Activated naive CD8-positive, alpha-beta T cell treated with anti-CD3 and anti-CD28 coated beads, Interleukin-2, amount 10 ng/mL, durations not matched to agents 7 days and 5 days (primary cell): Measurements from ENCODE around the gene HLA-DOA. TPM values are rescaled to one million over a fixed set of nuclear protein-coding genes. Genes with fewer than 3 reads are reported as not detected.

Source experiments
- ATAC-seq: fragments of 150-1000 bp; cut with Tn5 transposase; one replicate; pipeline ENCODE4 v1.10.0; 2021; ENCODE audit warnings: low read depth, moderate library complexity
- POLR2A ChIA-PET: fragments of 350-600 bp; sonication (Branson Sonifier 250); formaldehyde crosslinking; loops from one replicate; lab custom pipeline; 2021; ENCODE audit warnings: antibody characterized with exemption; lab: Charles Lee
- DNase-seq: peaks from one replicate; pipeline ENCODE4 v3.0.0; 2021
- H3K27ac Mint-ChIP-seq: one replicate; pipeline ENCODE4 v1.8.0; 2022; ENCODE audit warnings: mild to moderate bottlenecking, mixed read lengths
- H3K27me3 Mint-ChIP-seq: one replicate; pipeline ENCODE4 v1.8.0; 2022; ENCODE audit warnings: mild to moderate bottlenecking, moderate library complexity, mixed read lengths
- H3K36me3 Mint-ChIP-seq: one replicate; pipeline ENCODE4 v1.8.0; 2021; ENCODE audit warnings: mild to moderate bottlenecking, mixed read lengths
- H3K4me1 Mint-ChIP-seq: one replicate; pipeline ENCODE4 v1.8.0; 2021; ENCODE audit warnings: mixed read lengths
- H3K4me3 Mint-ChIP-seq: one replicate; pipeline ENCODE4 v1.8.0; 2022; ENCODE audit warnings: mild to moderate bottlenecking, moderate library complexity, mixed read lengths
- H3K9me3 Mint-ChIP-seq: one replicate; pipeline ENCODE4 v1.8.0; 2021; ENCODE audit warnings: mixed read lengths
- total RNA-seq, 2 experiments: library from RNA; stranded (reverse); gene quantifications; one replicate each; pipeline ENCODE4 v1.2.3, GENCODE V29; 2021

The HLA-DOA gene
- total RNA-seq, 2 experiments from 2014 or later, result 7.5 to 8.3 TPM

DNA sequence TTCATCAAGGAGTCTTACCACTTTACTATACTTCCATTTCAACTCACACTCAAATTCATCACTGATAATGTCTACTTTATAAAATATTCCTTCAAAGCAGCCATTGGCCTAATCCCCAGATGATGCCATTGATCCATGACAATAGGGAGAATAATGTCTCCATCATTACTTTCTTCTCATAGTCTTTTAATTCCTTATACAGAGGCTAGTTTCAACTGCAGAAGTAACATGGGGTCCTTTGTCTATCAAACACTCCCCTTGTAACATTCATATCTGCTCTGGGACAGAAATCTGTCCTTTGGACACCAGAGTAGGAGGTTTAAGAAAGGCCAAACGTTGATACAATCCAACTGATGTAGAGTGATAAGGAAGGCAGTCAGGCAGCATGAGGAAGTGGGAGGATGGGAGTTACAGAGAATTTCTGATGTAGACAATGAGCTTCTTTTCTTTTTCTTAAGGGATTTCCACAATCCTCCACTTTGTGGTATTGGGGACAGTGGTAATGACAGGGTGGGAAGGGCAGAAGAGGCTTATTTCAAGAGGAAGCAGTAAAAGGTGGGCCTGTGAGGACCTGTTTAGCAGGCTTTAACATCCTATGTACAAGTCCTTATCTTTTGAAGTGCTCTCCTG, 18.9 kb upstream of the HLA-DOA start:
- Mint-ChIP-seq H3K27ac (no peak overlapping the region), H3K36me3 (peaks cover 6% of the 10 kb centered on the region), H3K4me1 (peaks cover 18% of the 10 kb centered on the region), H3K9me3 (peaks cover 2% of the 10 kb centered on the region), H3K27me3 (peaks cover 36% of the 10 kb centered on the region), H3K4me3 (no peak overlapping the region)
- POLR2A ChIA-PET, result no interaction called here
- no peak for DNase-seq
- no peak for ATAC-seq

DNA sequence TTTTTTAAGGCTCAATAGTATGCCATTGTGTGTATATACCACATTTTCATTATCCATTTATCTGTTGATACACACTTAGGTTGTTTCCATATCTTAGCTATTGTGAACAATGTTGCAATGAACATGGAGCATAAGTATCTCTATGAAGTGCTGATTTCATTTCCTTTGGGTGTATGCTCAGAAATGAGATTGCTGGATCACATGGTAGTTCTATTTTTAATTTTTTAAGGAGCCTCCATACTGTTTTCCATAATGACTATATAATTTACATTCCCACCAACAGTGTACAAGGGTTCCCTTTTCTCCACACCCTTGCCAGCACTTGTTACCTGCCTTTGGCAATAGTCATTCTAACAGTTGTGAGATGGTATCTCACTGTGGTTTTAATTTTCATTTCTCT, 15.1 kb upstream of the HLA-DOA start:
- Mint-ChIP-seq H3K27me3 (peaks cover 11% of the 10 kb centered on the region), H3K27ac (no peak overlapping the region), H3K4me1 (peaks cover 21% of the 10 kb centered on the region), H3K4me3 (no peak overlapping the region), H3K36me3 (peaks cover 6% of the 10 kb centered on the region), H3K9me3 (peaks cover 2% of the 10 kb centered on the region)
- ATAC-seq (no peak), DNase-seq (no peak)
- POLR2A ChIA-PET, result no interaction called here

GRCh38 chr6:33023536-33023935, 14.1 kb upstream of the HLA-DOA start:
- peaks cover 18% of the 10 kb centered on the region for H3K4me1 Mint-ChIP-seq
- H3K27me3 Mint-ChIP-seq, result peaks cover 11% of the 10 kb centered on the region
- no peak overlapping the region for H3K4me3 Mint-ChIP-seq
- ATAC-seq, result no peak
- no peak overlapping the region for H3K27ac Mint-ChIP-seq
- peaks cover 6% of the 10 kb centered on the region for H3K36me3 Mint-ChIP-seq
- DNase-seq, result no peak
- POLR2A ChIA-PET, result no interaction called here
- H3K9me3 Mint-ChIP-seq, result peaks cover 2% of the 10 kb centered on the region

DNA sequence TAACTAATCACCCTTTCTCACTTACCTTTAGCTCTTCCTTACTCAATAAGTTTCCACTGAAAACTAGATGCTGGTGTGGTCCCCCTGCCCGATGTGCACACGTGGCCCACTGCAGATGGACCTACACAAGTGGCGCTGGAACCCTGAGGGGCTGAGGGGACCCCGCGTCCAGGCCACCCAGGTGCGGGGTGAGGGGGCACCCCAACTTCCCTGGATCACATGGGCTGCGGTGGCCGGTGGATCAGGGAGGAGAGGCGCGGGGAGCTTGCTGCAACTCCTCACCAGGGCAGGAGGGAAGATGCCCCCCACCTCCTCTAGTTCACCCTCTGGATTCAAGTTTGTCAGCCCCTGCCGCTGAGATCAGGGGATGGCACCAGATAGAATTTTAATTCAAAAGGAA, 12.5 kb upstream of the HLA-DOA start:
- Mint-ChIP-seq H3K27me3 (peaks cover 16% of the 10 kb centered on the region), H3K36me3 (peaks cover 3% of the 10 kb centered on the region), H3K4me1 (peaks cover 12% of the 10 kb centered on the region), H3K4me3 (no peak overlapping the region), H3K9me3 (peaks cover 2% of the 10 kb centered on the region), H3K27ac (no peak overlapping the region)
- DNase-seq, result no peak
- ATAC-seq, result no peak
- POLR2A ChIA-PET, result no interaction called here

- DNase-seq, result no peak
- H3K9me3 Mint-ChIP-seq, result no peaks in the 10 kb centered on the region
- no peaks in the 10 kb centered on the region for H3K36me3 Mint-ChIP-seq
- H3K4me1 Mint-ChIP-seq, result peaks cover 12% of the 10 kb centered on the region
- peak overlapping the region; percentile 21 for H3K4me3 Mint-ChIP-seq
- no peak for ATAC-seq
- no peak overlapping the region for H3K27ac Mint-ChIP-seq
- H3K27me3 Mint-ChIP-seq, result peaks cover 19% of the 10 kb centered on the region
- POLR2A ChIA-PET, result no interaction called here
Observed at GRCh38 chr6:33019372-33019771, 10.0 kb upstream of the HLA-DOA start.

DNA sequence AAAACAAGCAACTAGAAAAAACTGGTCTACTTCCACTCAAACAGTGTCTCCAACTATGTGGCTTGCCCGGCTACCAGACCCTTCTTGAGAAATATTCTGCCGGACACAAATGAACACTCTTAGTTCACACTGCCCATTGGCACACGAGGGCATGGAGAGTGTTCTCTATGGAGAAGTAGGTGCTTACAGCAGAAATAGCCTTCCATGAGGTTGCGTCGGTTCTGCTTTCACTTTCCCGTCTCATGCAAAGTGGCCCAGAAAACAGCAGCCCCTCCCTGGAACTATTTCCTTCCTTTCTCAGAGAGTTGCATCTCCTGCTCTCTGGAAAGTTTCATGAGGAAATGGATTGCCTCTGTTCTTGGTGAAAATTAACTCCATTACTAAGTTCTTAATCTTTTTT, 9.5 kb upstream of the HLA-DOA start:
- Mint-ChIP-seq H3K27ac (no peak overlapping the region), H3K36me3 (no peaks in the 10 kb centered on the region), H3K9me3 (no peaks in the 10 kb centered on the region), H3K4me1 (peaks cover 12% of the 10 kb centered on the region), H3K27me3 (peaks cover 18% of the 10 kb centered on the region), H3K4me3 (peak overlapping the region; percentile 21)
- no peak for DNase-seq
- POLR2A ChIA-PET, result no interaction called here
- ATAC-seq, result peak; percentile 62

DNA sequence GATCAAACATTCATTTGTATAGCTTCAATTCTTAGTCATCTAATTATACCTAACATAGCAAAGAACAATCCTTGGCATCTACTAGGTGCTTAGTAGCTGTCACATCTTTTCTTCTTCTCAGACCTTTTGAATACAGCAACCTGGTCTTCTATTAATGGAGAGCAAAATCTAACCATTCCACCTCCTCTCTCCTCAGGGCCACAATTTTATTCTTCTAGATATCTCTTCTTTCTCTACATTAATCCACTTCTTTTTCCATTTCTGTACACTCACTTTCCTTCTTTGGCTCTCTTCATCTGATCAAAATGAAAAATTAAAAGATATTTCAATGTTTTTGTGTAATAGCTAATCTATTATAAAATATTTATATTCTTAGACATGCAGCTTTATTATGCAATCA, 9.0 kb upstream of the HLA-DOA start:
- Mint-ChIP-seq H3K36me3 (no peaks in the 10 kb centered on the region), H3K27ac (no peak overlapping the region), H3K4me3 (no peak overlapping the region), H3K4me1 (peaks cover 12% of the 10 kb centered on the region), H3K9me3 (no peaks in the 10 kb centered on the region), H3K27me3 (peaks cover 22% of the 10 kb centered on the region)
- no peak for DNase-seq
- no peak for ATAC-seq
- POLR2A ChIA-PET, result no interaction called here

GRCh38 chr6:33017694-33018353, 8.4 kb upstream of the HLA-DOA start:
- Mint-ChIP-seq H3K4me1 (peaks cover 12% of the 10 kb centered on the region), H3K4me3 (no peak overlapping the region), H3K27ac (no peak overlapping the region), H3K9me3 (no peaks in the 10 kb centered on the region), H3K27me3 (peaks cover 28% of the 10 kb centered on the region), H3K36me3 (no peaks in the 10 kb centered on the region)
- POLR2A ChIA-PET, result no interaction called here
- DNase-seq, result no peak
- ATAC-seq, result no peak

DNA sequence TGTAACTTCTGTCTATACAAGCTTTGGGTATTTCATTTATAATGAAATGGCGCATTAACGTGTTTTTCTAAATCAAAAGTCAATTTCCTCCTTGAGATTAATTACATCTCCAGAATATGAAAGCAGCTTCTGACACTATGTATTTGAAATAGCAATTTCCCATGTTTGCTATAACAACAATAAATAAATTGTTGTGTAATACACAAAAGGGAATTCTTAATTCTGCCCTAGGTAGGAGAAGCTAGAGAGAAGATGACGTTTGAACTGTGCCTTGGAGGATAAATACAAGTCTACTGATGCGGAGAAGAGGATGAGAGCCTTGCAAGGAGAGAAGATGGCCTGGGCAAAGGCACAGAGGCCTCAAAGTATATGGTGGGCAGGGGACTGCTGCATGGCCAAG, 7.6 kb upstream of the HLA-DOA start:
- H3K4me3 Mint-ChIP-seq, result no peak overlapping the region
- H3K36me3 Mint-ChIP-seq, result no peaks in the 10 kb centered on the region
- DNase-seq (no peak), ATAC-seq (no peak)
- peaks cover 12% of the 10 kb centered on the region for H3K4me1 Mint-ChIP-seq
- H3K9me3 Mint-ChIP-seq, result no peaks in the 10 kb centered on the region
- H3K27me3 Mint-ChIP-seq, result peaks cover 28% of the 10 kb centered on the region
- H3K27ac Mint-ChIP-seq, result no peak overlapping the region
- POLR2A ChIA-PET, result no interaction called here

DNA sequence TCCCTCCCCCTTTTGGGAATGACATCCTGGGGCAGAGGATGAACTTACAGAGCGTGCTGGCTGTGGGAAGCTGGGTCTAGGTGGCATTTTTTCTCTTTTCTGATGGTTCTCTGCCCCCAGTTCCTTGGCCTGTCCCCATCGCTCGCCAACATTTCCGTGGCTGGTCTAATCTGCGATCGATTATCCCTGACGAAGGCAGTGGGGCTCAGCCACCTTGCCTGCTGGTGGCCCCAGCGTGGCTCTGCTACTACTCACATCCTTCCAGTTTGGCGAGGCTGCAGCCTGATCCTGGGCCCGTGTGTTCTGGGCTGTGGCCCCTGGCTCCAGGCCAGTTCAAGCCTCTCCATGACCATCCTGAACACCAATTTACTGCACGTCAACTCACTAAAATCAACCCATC, 6.4 kb upstream of the HLA-DOA start:
- peaks cover 12% of the 10 kb centered on the region for H3K4me1 Mint-ChIP-seq
- no peak overlapping the region for H3K27ac Mint-ChIP-seq
- POLR2A ChIA-PET, result no interaction called here
- DNase-seq, result no peak
- H3K36me3 Mint-ChIP-seq, result no peaks in the 10 kb centered on the region
- H3K27me3 Mint-ChIP-seq, result peaks cover 28% of the 10 kb centered on the region
- H3K4me3 Mint-ChIP-seq, result no peak overlapping the region
- H3K9me3 Mint-ChIP-seq, result no peaks in the 10 kb centered on the region
- no peak for ATAC-seq

DNA sequence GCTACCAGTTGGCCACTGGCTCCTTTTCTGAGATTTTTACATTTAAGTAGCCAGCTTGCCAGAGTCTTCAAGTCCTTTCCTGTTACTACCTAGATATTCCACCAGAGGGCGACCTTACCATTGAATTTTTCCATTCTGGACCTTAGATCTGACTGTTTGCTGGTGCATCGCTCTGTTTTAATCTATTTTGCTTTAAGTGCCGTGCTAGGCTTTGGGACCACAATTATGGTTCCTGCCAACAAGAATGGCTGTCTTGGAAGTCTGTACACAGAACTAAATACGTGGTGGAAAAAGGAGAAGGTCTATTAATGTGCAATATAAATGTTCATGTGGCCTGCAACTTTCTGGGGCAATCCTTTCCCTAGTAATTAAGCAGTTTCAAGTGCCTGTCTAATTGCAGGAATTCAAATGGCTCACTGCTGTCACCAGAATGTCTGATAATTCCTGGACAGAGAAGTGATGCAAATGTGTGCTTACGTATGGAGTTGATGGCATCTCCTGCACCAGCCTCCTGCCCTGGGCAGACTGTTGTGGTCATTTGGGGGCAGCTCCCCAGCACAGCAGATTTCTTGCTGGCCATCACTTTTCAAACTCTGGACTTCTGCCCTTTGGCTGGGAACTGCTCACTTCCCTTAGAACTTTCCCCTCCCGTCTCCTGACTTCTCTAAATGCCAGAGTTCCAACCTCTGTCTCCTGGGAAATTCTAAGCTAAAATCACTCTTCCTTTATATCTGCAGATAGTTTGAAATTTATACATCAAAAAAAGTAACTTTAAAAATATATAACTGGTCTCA, 5.6 kb upstream of the HLA-DOA start:
- ATAC-seq, result peak; percentile 73
- Mint-ChIP-seq H3K27ac (no peak overlapping the region), H3K4me3 (no peak overlapping the region), H3K27me3 (peaks cover 28% of the 10 kb centered on the region), H3K9me3 (no peaks in the 10 kb centered on the region), H3K4me1 (peaks cover 8% of the 10 kb centered on the region), H3K36me3 (no peaks in the 10 kb centered on the region)
- no peak for DNase-seq
- POLR2A ChIA-PET, result no interaction called here

DNA sequence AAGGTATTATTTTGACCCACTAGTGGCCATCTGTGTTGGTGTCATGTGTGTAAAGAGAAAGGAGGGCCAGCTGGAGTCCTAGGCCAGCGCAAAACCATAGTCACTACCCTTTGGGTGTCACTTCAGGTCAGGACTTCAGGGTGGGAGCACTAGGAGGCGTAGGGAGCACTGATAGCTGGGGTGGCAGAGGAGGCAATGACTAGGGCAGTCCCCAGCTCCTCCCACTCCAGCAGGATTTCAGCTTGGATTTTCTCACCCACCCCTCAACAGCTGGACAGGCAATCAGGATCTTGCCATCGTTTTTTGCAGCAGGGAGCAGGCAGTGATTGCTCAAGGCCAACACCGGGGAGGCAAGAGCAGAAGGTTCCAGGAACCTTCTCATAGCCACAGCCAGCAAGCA, 4.2 kb upstream of the HLA-DOA start:
- POLR2A ChIA-PET, result no interaction called here
- DNase-seq, result no peak
- Mint-ChIP-seq H3K36me3 (no peaks in the 10 kb centered on the region), H3K27me3 (peaks cover 28% of the 10 kb centered on the region), H3K4me3 (no peak overlapping the region), H3K27ac (no peak overlapping the region), H3K9me3 (no peaks in the 10 kb centered on the region), H3K4me1 (peaks cover 12% of the 10 kb centered on the region)
- no peak for ATAC-seq

DNA sequence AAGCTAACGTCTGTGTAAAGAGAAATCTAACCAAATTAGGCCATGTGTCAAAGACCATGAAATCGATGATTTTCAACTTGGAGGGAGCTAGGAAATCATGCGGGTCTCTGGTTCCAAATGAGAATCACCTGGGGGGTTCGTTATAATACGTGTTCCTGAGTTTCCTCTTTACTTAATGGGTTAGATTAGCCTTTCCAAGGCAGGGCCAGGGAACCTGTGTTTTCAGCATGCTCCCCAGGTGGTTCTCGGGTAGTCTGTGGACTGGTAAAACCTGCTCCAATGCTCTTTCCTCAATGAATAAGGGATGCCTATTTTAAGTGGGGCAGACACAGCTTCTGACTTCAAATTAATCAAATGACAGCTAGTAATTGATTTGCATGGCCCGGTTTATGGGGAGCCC, 965 bp upstream of the HLA-DOA start:
- H3K27ac Mint-ChIP-seq, result no peak overlapping the region
- no peaks in the 10 kb centered on the region for H3K36me3 Mint-ChIP-seq
- H3K4me1 Mint-ChIP-seq, result peaks cover 15% of the 10 kb centered on the region
- H3K4me3 Mint-ChIP-seq, result no peak overlapping the region
- H3K27me3 Mint-ChIP-seq, result peaks cover 11% of the 10 kb centered on the region
- POLR2A ChIA-PET, result no interaction called here
- no peak for ATAC-seq
- no peak for DNase-seq
- H3K9me3 Mint-ChIP-seq, result no peaks in the 10 kb centered on the region
